LNCAP (cell line): ENCODE results near the gene CCNF.

Experiments used
- CTCF ChIP-seq: fragments of 450-650 bp; IDR thresholded peaks from 2 replicates; pipeline ENCODE4 v1.5.1; 2017; ENCODE audit warnings: mild to moderate bottlenecking

Gene CCNF

GRCh38 chr16:2483939-2484897 lies 55.0 kb downstream of the CCNF start:
- no peak for TF ChIP-seq CTCF

GRCh38 chr16:2484898-2485508 lies 55.8 kb downstream of the CCNF start:
- TF ChIP-seq CTCF, result no peak

- no peak for TF ChIP-seq CTCF
These were observed 56.7 kb downstream of the CCNF start for GRCh38 chr16:2485811-2486507.

GRCh38 chr16:2486645-2487516 lies 57.6 kb downstream of the CCNF start:
- no peak for TF ChIP-seq CTCF

GRCh38 chr16:2487517-2487842 lies 58.2 kb downstream of the CCNF start:
- TF ChIP-seq CTCF, result no peak

- no peak for TF ChIP-seq CTCF
These were observed 58.8 kb downstream of the CCNF start for GRCh38 chr16:2487903-2488531.

- TF ChIP-seq CTCF, result no peak
These were observed 60.3 kb downstream of the CCNF start for GRCh38 chr16:2489581-2489980.
